ENCODE measurements around the gene GXYLT2.
"Not testable (repeated sequence)": the region's sequence is repeated elsewhere in the genome, so short reads cannot be mapped to it uniquely, and the experiment has no call there.

Gene GXYLT2

GRCh38 chr3:72977060-72977808, 89.4 kb downstream of the GXYLT2 start:
- ATAC-seq = peak; percentile 80 to 84

GRCh38 chr3:72982609-72983366, 94.9 kb downstream of the GXYLT2 start:
- ATAC-seq = no peak

DNA sequence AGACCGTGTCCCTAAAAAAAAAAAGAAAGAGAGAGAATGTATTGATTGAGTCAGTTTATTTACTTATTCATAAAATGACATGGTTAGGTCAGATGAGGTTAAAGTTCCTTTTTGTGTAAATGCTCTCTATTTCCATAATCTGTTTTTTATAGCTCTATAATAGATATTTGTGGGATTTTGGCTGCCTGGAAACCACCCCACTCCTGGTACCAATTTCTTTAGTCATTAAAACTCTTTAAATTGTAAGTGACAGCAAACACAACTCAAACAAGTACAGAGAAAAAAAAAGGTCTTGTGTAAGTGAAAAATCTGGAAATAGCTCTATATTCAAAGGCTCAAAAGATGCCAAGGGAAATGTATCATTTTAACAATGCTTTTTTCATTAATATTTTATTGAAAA, 97.7 kb downstream of the GXYLT2 start:
- ATAC-seq = no peak

GRCh38 chr3:72990701-72991395, 103.0 kb downstream of the GXYLT2 start:
- peak in 1 of 2 donors; percentile 30 for ATAC-seq

GRCh38 chr3:72991522-72991921, 103.7 kb downstream of the GXYLT2 start:
- no peak for ATAC-seq

DNA sequence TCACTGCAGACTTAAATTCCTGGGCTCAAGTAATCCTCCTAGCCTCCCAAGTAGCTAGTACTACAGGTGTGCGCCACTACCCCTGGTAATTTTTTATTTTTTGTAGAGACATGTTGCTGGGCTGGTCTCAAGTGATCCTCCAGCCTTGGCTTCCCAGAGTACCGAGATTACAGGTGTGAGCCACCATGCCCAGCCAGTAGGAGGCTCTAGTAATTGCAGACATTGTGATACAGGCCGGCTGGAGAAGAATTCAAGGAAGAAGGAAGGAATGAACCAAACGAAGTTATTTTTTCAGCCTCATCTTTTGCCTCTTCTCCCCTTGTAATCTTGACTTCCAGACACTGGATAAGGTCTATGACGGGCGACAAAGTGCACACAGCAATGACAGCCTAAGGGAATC, 105.5 kb downstream of the GXYLT2 start:
- ATAC-seq = no peak

GRCh38 chr3:72995337-72995736, 107.5 kb downstream of the GXYLT2 start:
- ATAC-seq = no peak

GRCh38 chr3:72996121-72996472, 108.3 kb downstream of the GXYLT2 start:
- ATAC-seq = no peak

- peak; percentile 88 to 94 for ATAC-seq
Observed at GRCh38 chr3:72996473-72997333, 108.9 kb downstream of the GXYLT2 start, which contains the start of gene PPP4R2. TSS of gene PPP4R2 (plus strand) at chr3:72996811. CDS start at chr3:72997038, 227 bp downstream.

- peak; percentile 7 to 21 for ATAC-seq
Observed at GRCh38 chr3:72997421-72997961, 109.6 kb downstream of the GXYLT2 start.

DNA sequence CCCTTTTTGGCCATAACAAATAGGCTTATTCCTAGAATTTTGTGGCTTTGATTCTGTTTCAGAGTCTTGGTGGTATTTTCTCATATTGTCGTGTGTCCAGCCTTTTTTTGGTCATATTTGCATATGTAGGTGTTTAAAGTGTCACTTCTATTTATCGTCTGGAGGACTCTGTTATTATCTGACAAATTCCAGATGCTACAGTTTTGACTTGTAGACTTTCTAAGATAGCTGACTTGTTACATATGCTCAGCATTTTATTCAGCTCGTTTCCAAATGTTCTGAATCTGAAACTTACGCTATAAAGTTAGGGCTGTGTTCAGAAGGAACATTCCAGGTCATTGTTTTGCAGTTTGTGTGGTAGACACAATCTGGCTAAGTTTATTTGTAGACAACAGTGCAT, 110.6 kb downstream of the GXYLT2 start:
- no peak for ATAC-seq

GRCh38 chr3:72999951-73000350, 112.1 kb downstream of the GXYLT2 start:
- no peak for ATAC-seq

- ATAC-seq = not testable (repeated sequence)
Observed at GRCh38 chr3:73003050-73003449, 115.2 kb downstream of the GXYLT2 start.

DNA sequence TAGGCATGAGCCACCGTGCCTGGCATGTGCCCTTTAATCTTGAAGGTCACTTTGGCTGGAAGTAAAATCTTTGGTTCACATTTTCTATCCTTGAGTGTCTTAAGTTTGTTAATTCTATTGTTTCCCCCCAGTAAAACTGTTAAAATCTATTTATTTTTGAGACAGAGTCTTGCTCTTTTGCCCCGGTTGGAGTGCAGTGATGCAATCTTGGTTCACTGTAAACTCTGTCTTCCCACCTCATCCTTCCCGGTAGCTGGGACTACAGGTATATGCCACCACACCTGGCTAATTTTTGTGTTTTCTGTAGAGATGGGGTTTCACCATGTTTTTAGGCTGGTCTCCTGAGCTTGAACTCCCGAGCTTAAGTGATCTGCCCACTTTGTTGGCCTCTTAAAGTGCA, 116.5 kb downstream of the GXYLT2 start:
- no peak for ATAC-seq

DNA sequence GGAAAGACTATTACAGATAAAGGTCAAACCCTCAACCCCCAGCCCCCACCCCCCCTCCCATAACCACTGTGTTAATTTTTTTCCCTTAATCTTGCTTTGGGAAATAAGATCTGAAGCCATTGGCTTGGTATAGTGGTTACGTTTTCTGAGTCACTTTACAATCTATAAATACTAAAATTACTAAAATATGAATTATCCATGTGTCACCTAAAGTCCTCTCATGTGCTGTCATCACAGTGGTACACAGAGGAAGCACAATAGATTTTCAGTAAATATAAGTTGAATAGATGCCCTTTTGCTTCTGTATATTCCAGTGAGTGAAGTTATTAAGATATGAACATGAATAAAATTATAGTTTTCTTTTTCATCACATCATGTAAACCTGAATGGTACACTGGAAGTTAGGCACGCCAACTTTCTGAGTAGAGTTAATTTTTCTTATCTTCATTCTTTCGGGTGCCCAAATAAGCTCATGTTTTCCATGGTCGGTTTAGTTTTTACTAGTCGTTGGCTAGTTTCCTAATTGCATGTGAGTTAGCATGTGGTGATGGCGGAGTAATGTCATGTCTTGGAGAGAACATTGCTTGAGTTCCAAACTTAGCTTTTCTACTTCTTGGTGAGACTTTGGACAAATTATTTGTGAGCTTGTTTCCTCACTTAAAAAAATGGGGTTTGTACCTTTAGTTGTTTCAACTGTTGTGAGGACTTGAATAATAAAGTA, 120.3 kb downstream of the GXYLT2 start:
- peak; percentile 93 to 95 for ATAC-seq

GRCh38 chr3:73009008-73009407, 121.2 kb downstream of the GXYLT2 start:
- ATAC-seq = no peak

DNA sequence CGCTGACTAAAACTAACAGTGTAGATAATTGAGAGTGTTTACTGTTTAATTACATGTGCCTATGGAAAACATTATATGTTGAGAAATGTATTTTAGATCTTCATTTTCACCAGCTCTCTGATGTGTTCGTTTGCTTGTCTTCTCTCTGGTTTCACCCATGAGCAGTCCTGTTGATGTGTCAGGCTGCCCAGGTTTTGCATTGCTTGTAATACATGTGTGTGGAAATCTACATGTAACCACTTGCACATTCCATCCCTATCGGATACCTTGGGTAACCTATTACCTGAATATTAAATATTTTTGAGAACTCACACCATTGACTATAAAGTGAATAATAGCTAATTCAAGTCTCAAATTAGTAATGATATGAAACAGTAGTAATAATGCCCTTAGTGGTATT, 121.9 kb downstream of the GXYLT2 start:
- no peak for ATAC-seq

DNA sequence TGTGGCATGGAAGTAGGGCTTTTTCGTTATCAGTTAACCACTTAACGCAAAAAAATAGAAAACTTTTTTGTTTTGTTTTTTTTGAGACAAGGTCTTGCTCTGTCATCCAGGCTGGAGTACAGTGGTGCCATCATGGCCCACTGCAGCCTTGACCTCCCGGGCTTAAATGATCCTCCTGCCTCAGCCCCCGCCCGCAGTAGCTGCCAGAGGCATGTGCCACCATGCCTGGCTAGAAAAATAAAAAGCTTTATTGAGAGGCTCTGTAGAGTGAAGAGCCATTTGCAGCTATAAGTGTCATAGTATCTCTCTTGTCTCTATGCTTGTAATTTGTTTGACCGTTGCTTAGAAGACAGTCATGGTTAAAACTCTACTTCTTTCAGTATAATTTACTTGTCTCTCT, 122.3 kb downstream of the GXYLT2 start:
- no peak for ATAC-seq

DNA sequence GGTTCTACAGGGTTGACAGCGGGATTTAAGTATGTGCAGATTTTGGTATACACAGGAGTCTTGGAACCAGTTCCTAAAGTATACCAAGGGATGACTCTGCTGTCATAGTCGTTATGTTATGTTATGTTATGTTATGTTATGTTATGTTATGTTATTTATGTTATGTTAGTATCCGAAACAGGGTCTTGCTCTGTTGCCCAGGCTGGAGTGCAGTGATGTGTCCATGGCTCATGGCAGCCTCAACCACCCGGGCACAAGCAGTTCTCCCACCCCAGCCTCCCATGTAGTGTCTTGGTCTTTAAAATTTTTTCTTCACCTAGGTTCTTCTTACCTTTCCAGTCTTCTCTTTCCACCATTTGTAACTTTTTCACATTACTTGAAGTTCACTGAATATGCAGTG, 130.5 kb downstream of the GXYLT2 start:
- no peak for ATAC-seq

DNA sequence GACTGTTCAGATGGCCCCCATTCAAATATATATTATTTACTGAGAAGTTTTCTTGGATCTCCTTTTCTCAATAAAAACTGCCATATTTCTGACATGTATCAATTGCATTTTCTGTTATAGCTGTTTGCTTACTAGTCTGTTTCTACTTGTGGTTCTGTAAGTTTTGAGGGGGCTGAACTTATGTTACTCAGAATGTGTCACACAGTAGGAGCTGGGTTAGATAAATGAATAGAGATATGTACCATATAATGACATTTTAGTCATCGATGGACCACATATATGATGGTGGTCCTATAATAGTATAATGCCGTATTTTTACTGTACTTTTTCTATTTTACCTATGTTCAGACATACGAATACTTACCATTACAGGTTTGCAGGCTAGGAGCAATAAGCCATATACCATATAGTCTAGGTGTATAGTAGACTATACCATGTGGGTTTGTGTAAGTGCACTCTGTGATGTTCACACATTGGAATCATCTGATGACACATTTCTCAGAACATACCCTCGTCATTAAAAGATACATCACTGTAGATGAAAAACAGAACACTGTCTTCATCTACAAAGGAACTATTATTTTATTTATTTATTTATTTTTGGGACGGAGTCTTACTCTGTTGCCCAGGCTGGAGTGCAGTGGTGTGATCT, 131.1 kb downstream of the GXYLT2 start:
- ATAC-seq = peak; percentile 87 to 96

- ATAC-seq = no peak
Observed at GRCh38 chr3:73021301-73021835, 133.5 kb downstream of the GXYLT2 start.
